ENCODE measurements around the gene ADI1. TPM values are rescaled to one million over a fixed set of nuclear protein-coding genes. Genes with fewer than 3 reads are reported as not detected.
"Not testable (repeated sequence)": the region's sequence is repeated elsewhere in the genome, so short reads cannot be mapped to it uniquely, and the experiment has no call there.

Gene ADI1
- total and polyA plus RNA-seq, 8 donors: 9.9 to 29.7 (median 19.6) TPM

DNA sequence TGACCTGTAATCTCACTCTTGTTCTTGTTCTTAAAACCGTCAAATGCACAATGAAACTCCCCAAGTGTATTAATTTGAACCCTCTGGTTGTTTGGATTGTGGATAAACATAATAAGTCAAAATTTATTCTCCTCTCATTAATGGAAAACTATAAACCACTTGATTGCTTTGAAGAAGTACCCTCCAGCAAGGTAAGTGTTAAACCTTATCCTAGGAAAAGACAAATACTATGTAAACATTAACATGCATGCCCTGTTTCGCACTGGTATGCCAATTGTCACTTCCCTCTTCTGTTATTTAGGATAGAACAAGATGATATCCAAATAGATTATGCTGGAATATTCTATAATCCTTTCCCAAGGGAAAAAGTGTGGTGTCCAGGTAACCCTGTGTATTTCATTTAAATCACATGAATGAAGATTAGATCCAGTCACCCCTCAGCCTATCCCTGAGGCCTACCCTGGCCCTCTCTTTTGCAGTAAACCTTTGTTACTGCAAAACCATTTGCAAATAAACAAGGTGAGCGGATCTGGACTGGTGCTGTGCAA, 1.3 kb downstream of the ADI1 start:
- peak overlapping the region; percentile 96 to 100 (median 99) for H3K27ac ChIP-seq
- H3K4me3 ChIP-seq: peak overlapping the region; percentile 69 to 86 (median 79)
- no peaks in the 10 kb centered on the region for H3K9me3 ChIP-seq
- no peaks in the 10 kb centered on the region for H3K27me3 ChIP-seq
- intact Hi-C loops (cut with DNase I): no loop called here
- peaks cover 0 to 9% (median 0%) of the 10 kb centered on the region in 3 donors for H3K36me3 ChIP-seq
- DNase-seq (no peak), FAIRE-seq (no peak), ATAC-seq (no peak)
- H3K4me1 ChIP-seq: peaks cover 0 to 10% (median 5%) of the 10 kb centered on the region in 3 donors
- 23 to 25% methylated on average over 3 of the region's 3 CpGs for WGBS, 2 donors
- TF ChIP-seq, protein P1, sequence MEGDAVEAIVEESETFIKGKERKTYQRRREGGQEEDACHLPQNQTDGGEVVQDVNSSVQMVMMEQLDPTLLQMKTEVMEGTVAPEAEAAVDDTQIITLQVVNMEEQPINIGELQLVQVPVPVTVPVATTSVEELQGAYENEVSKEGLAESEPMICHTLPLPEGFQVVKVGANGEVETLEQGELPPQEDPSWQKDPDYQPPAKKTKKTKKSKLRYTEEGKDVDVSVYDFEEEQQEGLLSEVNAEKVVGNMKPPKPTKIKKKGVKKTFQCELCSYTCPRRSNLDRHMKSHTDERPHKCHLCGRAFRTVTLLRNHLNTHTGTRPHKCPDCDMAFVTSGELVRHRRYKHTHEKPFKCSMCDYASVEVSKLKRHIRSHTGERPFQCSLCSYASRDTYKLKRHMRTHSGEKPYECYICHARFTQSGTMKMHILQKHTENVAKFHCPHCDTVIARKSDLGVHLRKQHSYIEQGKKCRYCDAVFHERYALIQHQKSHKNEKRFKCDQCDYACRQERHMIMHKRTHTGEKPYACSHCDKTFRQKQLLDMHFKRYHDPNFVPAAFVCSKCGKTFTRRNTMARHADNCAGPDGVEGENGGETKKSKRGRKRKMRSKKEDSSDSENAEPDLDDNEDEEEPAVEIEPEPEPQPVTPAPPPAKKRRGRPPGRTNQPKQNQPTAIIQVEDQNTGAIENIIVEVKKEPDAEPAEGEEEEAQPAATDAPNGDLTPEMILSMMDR (IDR thresholded peaks at IDR 0.05): no peak

DNA sequence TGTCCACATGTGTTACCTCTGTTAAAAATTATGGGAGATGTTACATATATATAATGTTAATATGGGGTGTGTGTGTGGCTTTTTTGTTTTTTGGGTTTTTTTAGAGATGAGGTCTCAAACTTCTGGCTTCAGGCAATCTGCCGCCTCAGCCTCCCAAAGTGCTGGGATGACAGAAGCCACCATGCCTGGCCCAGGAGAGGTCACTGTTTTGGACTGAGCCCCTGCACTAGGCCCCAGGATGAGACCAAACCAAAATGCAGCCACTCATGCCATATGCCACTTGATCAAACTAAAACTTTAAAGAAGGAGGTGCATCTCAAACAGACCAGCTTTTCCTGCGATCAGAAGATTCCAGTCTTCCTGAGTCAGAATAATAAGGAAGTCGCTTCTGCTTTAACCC, 2.5 kb downstream of the ADI1 start:
- DNase-seq: no peak
- intact Hi-C loops (cut with DNase I): no loop called here
- no peak for ATAC-seq
- TF ChIP-seq, protein P1 (IDR thresholded peaks at IDR 0.05): no peak
- FAIRE-seq: no peak
- Histone ChIP-seq H3K9me3 (no peaks in the 10 kb centered on the region), H3K36me3 (peaks cover 0 to 20% (median 3%) of the 10 kb centered on the region in 3 donors), H3K4me3 (no peak overlapping the region), H3K4me1 (peaks cover 0 to 7% (median 5%) of the 10 kb centered on the region in 3 donors), H3K27me3 (no peaks in the 10 kb centered on the region), H3K27ac (no peak overlapping the region)
- 95 to 98% methylated on average over 3 of the region's 3 CpGs for WGBS, 2 donors

DNA sequence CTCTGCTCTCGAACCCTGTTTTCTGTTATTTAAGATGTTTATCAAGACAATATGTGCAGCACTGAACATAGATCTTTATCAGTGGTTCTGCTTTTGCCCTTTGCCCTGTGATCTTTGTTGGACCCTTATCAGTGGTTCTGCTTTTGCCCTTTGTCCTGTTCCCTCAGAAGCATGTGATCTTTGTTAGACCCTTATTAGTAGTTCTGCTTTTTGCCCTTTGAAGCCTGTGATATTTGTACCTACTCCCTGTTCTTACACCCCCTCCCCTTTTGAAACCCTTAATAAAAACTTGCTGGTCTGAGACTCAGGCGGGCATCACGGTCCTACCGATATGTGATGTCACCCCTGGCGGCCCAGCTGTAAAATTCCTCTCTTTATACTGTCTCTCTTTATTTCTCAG, 3.9 kb downstream of the ADI1 start:
- H3K4me3 ChIP-seq; H3K4me1 ChIP-seq; H3K27ac ChIP-seq; FAIRE-seq; intact Hi-C loops (cut with DNase I); DNase-seq; ATAC-seq; H3K9me3 ChIP-seq; H3K27me3 ChIP-seq: not testable (repeated sequence)
- H3K36me3 ChIP-seq: peaks cover 0 to 27% (median 7%) of the 10 kb centered on the region in 3 donors
- WGBS, 2 donors: 83 to 90% methylated on average over 5 of the region's 5 CpGs

DNA sequence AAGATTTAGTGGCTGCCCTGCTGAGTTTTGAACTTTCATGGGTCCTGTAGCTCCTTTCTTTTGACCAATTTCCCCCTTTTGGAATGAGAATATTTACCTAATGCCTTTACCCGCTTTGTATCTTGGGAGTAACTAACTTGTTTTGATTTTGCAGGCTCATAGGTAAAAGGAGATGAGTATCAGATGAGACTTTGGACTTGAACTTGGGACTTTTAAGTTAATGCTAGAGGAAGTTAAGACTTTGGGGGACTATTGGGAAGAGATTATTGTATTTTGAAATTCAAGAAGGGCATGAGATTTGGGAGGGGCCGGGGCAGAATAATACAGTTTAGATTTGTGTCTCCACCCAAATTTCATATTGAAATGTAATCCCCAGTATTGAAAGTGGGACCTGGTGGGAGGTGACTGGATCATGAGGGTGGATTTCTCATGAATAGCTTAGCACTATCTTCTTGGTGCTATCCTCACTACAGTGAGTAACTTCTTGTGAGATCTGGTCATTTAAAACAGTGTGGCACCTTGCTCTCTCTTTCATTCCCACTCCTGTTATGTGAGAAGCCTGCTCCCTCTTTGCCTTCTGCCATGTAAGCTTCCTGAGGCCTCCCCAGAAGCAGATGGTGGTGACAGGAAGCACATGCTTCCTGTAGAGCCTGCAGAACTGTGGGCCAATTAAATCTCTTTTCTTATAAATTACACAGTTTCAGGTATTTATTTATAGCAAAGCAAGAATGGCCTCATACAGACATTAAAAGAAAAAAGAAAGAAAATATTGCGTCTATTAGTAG, 6.1 kb downstream of the ADI1 start:
- DNase-seq (no peak), ATAC-seq (no peak), FAIRE-seq (no peak)
- intact Hi-C loops (cut with DNase I): no loop called here
- peaks cover 0 to 7% (median 0%) of the 10 kb centered on the region in 3 donors for H3K4me1 ChIP-seq
- H3K9me3 ChIP-seq: no peaks in the 10 kb centered on the region
- peaks cover 0 to 31% (median 7%) of the 10 kb centered on the region in 3 donors for H3K36me3 ChIP-seq
- TF ChIP-seq, protein P1 (IDR thresholded peaks at IDR 0.05): no peak
- H3K4me3 ChIP-seq: no peak overlapping the region
- H3K27me3 ChIP-seq: no peaks in the 10 kb centered on the region
- H3K27ac ChIP-seq: no peak overlapping the region
- 88 to 92% methylated on average over 3 of the region's 3 CpGs for WGBS, 2 donors

DNA sequence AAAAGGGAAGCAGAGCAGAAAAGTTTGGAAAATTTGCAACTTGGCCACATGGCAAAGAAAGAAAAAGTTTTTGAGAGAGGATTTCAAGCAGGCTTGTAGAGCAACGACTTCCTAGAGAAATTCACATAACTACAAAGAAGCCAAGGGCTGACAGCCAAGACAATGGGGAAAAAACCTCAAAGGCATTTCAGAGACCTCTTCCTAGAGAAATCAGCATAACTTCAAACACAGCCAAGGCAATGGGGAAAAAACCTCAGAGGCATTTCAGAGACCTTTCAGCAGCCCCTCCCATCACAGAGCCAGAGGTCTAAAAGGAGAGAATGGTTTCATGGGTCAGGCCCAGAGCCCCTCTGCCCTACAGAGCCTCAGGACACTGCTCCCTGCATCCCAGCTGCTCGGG, 7.2 kb downstream of the ADI1 start:
- H3K4me3 ChIP-seq: no peak overlapping the region
- WGBS, 2 donors: 78 to 79% methylated on average over 2 of the region's 2 CpGs
- TF ChIP-seq, protein P1 (IDR thresholded peaks at IDR 0.05): no peak
- peaks cover 0 to 31% (median 7%) of the 10 kb centered on the region in 3 donors for H3K36me3 ChIP-seq
- H3K4me1 ChIP-seq: no peaks in the 10 kb centered on the region
- DNase-seq (no peak), ATAC-seq (no peak), FAIRE-seq (no peak)
- no peaks in the 10 kb centered on the region for H3K27me3 ChIP-seq
- H3K9me3 ChIP-seq: no peaks in the 10 kb centered on the region
- intact Hi-C loops (cut with DNase I): no loop called here
- no peak overlapping the region for H3K27ac ChIP-seq

Data from pancreas (tissue), 10 donors.